Activated T-helper 2 cell treated with anti-CD3 and anti-CD28 coated beads, Interferon-gamma antibody, Interleukin-2, Interleukin-4, amounts not matched to agents 10 μg/mL and 5 μg/mL and 100 μg/mL, durations not matched to agents 14 hours and 24 hours and 36 hours (primary cell): ENCODE results near the gene ENO3. TPM values are rescaled to one million over a fixed set of nuclear protein-coding genes. Genes with fewer than 3 reads are reported as not detected.
A peak's percentile ranks its signal among the peaks of the same experiment; 100 is the strongest.
"Not testable (repeated sequence)": the region's sequence is repeated elsewhere in the genome, so short reads cannot be mapped to it uniquely, and the experiment has no call there.

Experiments used
- DNase-seq: peaks from one replicate; pipeline ENCODE4 v3.0.0; 2021; ENCODE audit warnings: low spot score
- H3K27ac Mint-ChIP-seq: one replicate; pipeline ENCODE4 v1.8.0; 2021; ENCODE audit warnings: mixed read lengths
- H3K27me3 Mint-ChIP-seq: one replicate; pipeline ENCODE4 v1.8.0; 2021; ENCODE audit warnings: low read depth, mixed read lengths
- H3K36me3 Mint-ChIP-seq: one replicate; pipeline ENCODE4 v1.8.0; 2021; ENCODE audit warnings: low read depth, mixed read lengths
- H3K4me1 Mint-ChIP-seq: one replicate; pipeline ENCODE4 v1.8.0; 2021; ENCODE audit warnings: low read depth, mixed read lengths
- H3K4me3 Mint-ChIP-seq: one replicate; pipeline ENCODE4 v1.8.0; 2021; ENCODE audit warnings: low read depth, mild to moderate bottlenecking, moderate library complexity, mixed read lengths
- H3K9me3 Mint-ChIP-seq: one replicate; pipeline ENCODE4 v1.8.0; 2021; ENCODE audit warnings: mixed read lengths
- intact Hi-C: fragments of 100-400 bp; cut with micrococcal nuclease; formaldehyde crosslinking; loops from one replicate; pipeline ENCODE4 v1.15.1; 2023
- total RNA-seq: library from RNA; stranded (reverse); gene quantifications from 2 replicates; pipeline ENCODE4 v1.2.3, GENCODE V29; 2022

The ENO3 gene
- 45.7 and 47.9 TPM in 2 replicates for total RNA-seq

- peaks cover 21% of the 10 kb centered on the region for H3K36me3 Mint-ChIP-seq
- H3K27ac Mint-ChIP-seq: peak within 1 kb of the TSS; percentile 94
- peaks cover 20% of the 10 kb centered on the region for H3K4me1 Mint-ChIP-seq
- peak within 1 kb of the TSS; percentile 88 for H3K4me3 Mint-ChIP-seq
- intact Hi-C loops: no loop called here
- H3K9me3 Mint-ChIP-seq: no peaks in the 10 kb centered on the region
- H3K27me3 Mint-ChIP-seq: no peaks in the 10 kb centered on the region
- no peak for DNase-seq
Measured at GRCh38 chr17:4950746-4951204, at the start of gene ENO3. Gene ENO3 (plus strand): TSS chr17:4951119. CDS start chr17:4951830, 711 bp downstream.

- Mint-ChIP-seq H3K9me3 (no peaks in the 10 kb centered on the region), H3K27ac (no peak overlapping the region), H3K4me3 (peak overlapping the region; percentile 8), H3K4me1 (peaks cover 25% of the 10 kb centered on the region), H3K36me3 (peaks cover 6% of the 10 kb centered on the region), H3K27me3 (peaks cover 2% of the 10 kb centered on the region)
- DNase-seq: no peak
- intact Hi-C loops: loop anchor here (10.0 kb wide), 1 partner anchor 197 kb away; the partner anchor contains the start of gene PELP1
Measured at GRCh38 chr17:4901648-4902344, 49.1 kb upstream of the ENO3 start.

GRCh38 chr17:4902540-4902939 is 48.4 kb upstream of the ENO3 start:
- peaks cover 25% of the 10 kb centered on the region for H3K4me1 Mint-ChIP-seq
- no peak overlapping the region for H3K4me3 Mint-ChIP-seq
- intact Hi-C loops: loop anchor here (10.0 kb wide), 1 partner anchor 198 kb away; the partner anchor contains the start of gene PELP1
- no peak for DNase-seq
- H3K27me3 Mint-ChIP-seq: peaks cover 2% of the 10 kb centered on the region
- H3K9me3 Mint-ChIP-seq: no peaks in the 10 kb centered on the region
- peak overlapping the region; percentile 30 for H3K27ac Mint-ChIP-seq
- no peaks in the 10 kb centered on the region for H3K36me3 Mint-ChIP-seq

- H3K4me3 Mint-ChIP-seq: peak within 1 kb of the TSS; percentile 19
- H3K9me3 Mint-ChIP-seq: no peaks in the 10 kb centered on the region
- H3K36me3 Mint-ChIP-seq: no peaks in the 10 kb centered on the region
- peaks cover 25% of the 10 kb centered on the region for H3K4me1 Mint-ChIP-seq
- peaks cover 2% of the 10 kb centered on the region for H3K27me3 Mint-ChIP-seq
- DNase-seq: peak; percentile 65
- intact Hi-C loops: loop anchor here (10.0 kb wide), 1 partner anchor 198 kb away; the partner anchor contains the start of gene PELP1
- peak within 1 kb of the TSS; percentile 43 for H3K27ac Mint-ChIP-seq
Measured at GRCh38 chr17:4903051-4903818, 47.7 kb upstream of the ENO3 start, which contains the start of gene CHRNE. Gene CHRNE (minus strand): TSS chr17:4903098. CDS start chr17:4903063, 35 bp downstream.

- H3K36me3 Mint-ChIP-seq, H3K27ac Mint-ChIP-seq: not testable (repeated sequence)
- intact Hi-C loops: loop anchor here (10.0 kb wide), 1 partner anchor 202 kb away; the partner anchor contains the start of gene PELP1
Measured at GRCh38 chr17:4906642-4907041, 44.3 kb upstream of the ENO3 start.

GRCh38 chr17:4908301-4908700 is 42.6 kb upstream of the ENO3 start:
- no peak for DNase-seq
- Mint-ChIP-seq H3K4me1 (peaks cover 4% of the 10 kb centered on the region), H3K36me3 (no peaks in the 10 kb centered on the region), H3K27me3 (peaks cover 3% of the 10 kb centered on the region), H3K4me3 (no peak overlapping the region), H3K9me3 (no peaks in the 10 kb centered on the region), H3K27ac (no peak overlapping the region)
- intact Hi-C loops: loop anchor here (2.0 to 10.0 kb wide), 3 partner anchors 36 to 204 kb away; partner anchors contain the start of genes PELP1 and SPAG7

More at GRCh38 chr17:4906642-4907041, 44.3 kb upstream of the ENO3 start:
- H3K4me3 Mint-ChIP-seq, DNase-seq, H3K9me3 Mint-ChIP-seq, H3K27me3 Mint-ChIP-seq: not testable (repeated sequence)
- H3K4me1 Mint-ChIP-seq: peaks cover 17% of the 10 kb centered on the region

GRCh38 chr17:4908711-4909496 is 42.0 kb upstream of the ENO3 start:
- intact Hi-C loops: loop anchor here (1.0 to 10.0 kb wide), 5 partner anchors 30 to 204 kb away; partner anchors contain the start of genes PELP1 and SPAG7
- peaks cover 3% of the 10 kb centered on the region for H3K27me3 Mint-ChIP-seq

GRCh38 chr17:4913994-4914393 is 36.9 kb upstream of the ENO3 start:
- no peaks in the 10 kb centered on the region for H3K4me1 Mint-ChIP-seq
- no peaks in the 10 kb centered on the region for H3K36me3 Mint-ChIP-seq
- H3K9me3 Mint-ChIP-seq: no peaks in the 10 kb centered on the region
- peaks cover 3% of the 10 kb centered on the region for H3K27me3 Mint-ChIP-seq
- DNase-seq: no peak
- no peak overlapping the region for H3K27ac Mint-ChIP-seq
- no peak overlapping the region for H3K4me3 Mint-ChIP-seq
- intact Hi-C loops: no loop called here

More at GRCh38 chr17:4908711-4909496, 42.0 kb upstream of the ENO3 start:
- Mint-ChIP-seq H3K36me3 (no peaks in the 10 kb centered on the region), H3K4me3 (no peak overlapping the region), H3K9me3 (no peaks in the 10 kb centered on the region), H3K4me1 (no peaks in the 10 kb centered on the region), H3K27ac (no peak overlapping the region)
- DNase-seq: peak; percentile 72

- H3K4me1 Mint-ChIP-seq, DNase-seq, H3K27me3 Mint-ChIP-seq, intact Hi-C loops, H3K27ac Mint-ChIP-seq, H3K36me3 Mint-ChIP-seq, H3K9me3 Mint-ChIP-seq, H3K4me3 Mint-ChIP-seq: not testable (repeated sequence)
Measured at GRCh38 chr17:4914551-4914950, 36.4 kb upstream of the ENO3 start.

GRCh38 chr17:4919511-4920047 is 31.3 kb upstream of the ENO3 start:
- DNase-seq: no peak
- intact Hi-C loops: no loop called here
- Mint-ChIP-seq H3K27ac (no peak overlapping the region), H3K36me3 (peaks cover 4% of the 10 kb centered on the region), H3K9me3 (no peaks in the 10 kb centered on the region), H3K4me1 (no peaks in the 10 kb centered on the region), H3K27me3 (no peaks in the 10 kb centered on the region), H3K4me3 (no peak overlapping the region)

- Mint-ChIP-seq H3K36me3 (peaks cover 5% of the 10 kb centered on the region), H3K4me3 (no peak overlapping the region), H3K4me1 (no peaks in the 10 kb centered on the region), H3K27ac (no peak overlapping the region), H3K27me3 (no peaks in the 10 kb centered on the region), H3K9me3 (no peaks in the 10 kb centered on the region)
- no peak for DNase-seq
- intact Hi-C loops: no loop called here
Measured at GRCh38 chr17:4920351-4921048, 30.4 kb upstream of the ENO3 start.
